GM21723 (cell line): ENCODE data around the gene FBXW11.
A peak's percentile ranks its signal among the peaks of the same experiment; 100 is the strongest.
"Not testable (repeated sequence)": the region's sequence is repeated elsewhere in the genome, so short reads cannot be mapped to it uniquely, and the experiment has no call there.

Experiments
- ATAC-seq: cut with Tn5 transposase; IDR thresholded peaks from one replicate; pipeline ENCODE4 v1.9.1; 2021; ENCODE audit warnings: mild to moderate bottlenecking, moderate library complexity; ENCODE audit not compliant: unreplicated experiment

Gene FBXW11

DNA sequence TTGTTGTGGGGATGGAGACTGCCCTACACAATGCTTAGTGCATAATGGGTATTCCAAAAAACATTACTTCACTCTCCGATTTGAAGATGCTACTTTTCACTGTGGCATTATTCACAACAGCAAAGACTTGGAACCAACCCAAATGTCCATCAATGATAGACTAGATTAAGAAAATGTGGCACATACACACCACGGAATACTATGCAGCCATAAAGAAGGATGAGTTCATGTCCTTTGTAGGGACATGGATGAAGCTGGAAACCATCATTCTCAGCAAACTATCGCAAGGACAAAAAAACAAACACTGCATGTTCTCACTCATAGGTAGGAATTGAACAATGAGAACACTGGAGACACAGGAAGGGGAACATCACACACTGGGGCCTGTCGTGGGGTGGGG is 90.7 kb downstream of the FBXW11 start:
- ATAC-seq: not testable (repeated sequence)

DNA sequence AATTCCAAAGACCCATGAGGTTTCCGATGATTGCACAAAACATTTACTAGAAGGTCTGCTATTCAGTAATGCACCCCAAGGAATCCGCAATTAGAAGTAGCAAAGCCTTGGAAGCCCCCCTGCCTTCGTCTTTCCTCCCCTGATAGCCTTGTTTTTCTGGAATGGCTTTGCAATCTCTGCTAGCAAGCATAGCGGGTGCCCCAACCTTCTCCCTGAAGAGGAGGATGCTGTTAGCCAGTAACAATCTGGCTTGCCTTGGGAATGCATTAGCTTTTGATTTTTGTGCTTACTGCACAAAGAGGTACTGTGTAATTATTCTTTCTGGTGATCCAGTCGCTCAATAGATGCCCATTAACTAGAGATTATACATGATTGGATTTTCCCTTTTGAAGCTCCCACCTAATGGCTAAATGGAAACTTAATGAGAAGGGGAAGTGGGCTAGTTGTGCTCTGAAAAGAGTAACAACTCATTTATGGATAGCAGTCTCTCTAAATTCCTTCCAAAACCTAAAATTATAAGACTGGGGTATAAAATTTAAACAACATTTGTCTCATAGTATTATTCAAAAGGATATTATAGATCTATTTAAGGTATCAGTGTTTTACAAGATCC is 91.6 kb downstream of the FBXW11 start:
- no peak for ATAC-seq

DNA sequence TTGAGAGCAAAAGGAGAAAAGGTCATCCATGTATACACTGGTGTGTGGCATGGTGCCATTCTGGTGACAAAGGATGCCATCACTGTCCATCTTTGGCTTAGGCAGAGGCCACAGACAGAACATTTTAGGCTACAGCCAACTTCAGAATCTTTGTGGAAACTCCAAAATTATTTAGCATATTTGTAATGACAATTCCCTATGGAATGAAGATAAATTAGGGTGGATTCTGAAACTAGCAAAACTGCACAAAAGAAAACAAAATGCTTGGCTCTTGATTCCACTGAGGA is 92.5 kb downstream of the FBXW11 start:
- ATAC-seq: no peak

DNA sequence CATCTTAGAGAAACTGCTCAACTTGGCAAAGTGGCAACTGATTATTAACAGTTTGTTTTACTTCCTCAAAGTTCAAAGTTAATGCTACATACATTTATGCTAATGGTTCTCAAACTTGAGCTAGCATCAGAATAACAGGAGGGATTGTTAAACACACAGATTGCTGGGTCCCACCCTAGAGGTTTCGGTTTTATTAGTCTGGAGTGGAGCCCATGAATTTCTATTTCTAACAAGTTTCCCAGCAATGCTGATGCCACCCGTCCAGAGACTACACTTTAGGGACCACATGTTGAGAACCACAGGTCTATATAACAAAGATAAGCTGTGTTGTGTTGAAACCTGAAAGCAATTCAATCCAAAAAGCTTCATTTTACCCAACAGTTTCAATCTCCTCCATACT is 95.3 kb downstream of the FBXW11 start:
- ATAC-seq: no peak

DNA sequence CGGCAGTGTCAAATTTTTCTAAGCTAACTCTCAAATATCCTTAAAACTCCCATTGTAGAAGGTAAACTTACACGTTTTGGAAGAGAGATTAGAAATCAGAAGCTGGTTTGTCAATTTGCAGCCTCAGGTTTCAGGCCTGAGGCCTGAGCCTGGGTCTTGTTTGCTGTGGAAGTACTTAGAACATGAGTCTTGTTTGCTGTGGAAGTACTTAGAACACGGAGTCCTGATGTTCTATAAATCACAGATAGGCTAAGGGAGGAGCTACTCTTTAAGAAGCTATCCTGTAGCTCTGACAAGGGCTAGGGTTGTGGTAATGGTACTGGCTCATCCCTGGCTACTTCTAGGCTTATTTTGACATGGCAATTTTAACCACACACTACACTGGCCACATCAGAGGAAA is 97.8 kb downstream of the FBXW11 start:
- no peak for ATAC-seq

DNA sequence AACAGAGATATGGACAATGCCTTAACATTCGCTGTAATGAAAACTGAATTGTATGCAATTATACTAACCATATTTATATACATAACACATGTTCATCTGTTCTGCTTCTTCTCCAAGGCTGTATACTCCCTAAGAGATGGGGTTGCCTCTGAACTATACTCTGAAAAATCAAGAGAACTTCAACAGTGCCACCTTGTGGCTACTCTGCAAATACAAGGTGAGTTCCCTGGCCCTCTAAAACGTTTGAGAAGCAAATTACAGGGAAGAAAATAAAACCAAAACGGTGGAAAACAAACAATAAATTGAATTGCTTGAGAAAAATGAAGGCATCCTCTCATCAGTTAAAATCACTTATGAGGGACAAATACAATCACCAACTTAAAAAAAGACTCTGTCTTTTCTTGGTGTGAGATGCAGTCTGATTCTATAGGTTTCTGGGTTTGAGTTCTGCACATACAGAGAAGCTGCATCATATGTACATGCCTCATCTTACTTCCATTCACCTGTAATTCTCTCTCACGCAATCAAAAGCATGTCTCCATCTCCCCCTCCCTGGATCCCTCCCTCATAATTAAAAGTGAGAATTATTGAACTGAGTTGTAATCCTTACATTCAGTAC is 98.6 kb downstream of the FBXW11 start:
- ATAC-seq: peak; percentile 56

DNA sequence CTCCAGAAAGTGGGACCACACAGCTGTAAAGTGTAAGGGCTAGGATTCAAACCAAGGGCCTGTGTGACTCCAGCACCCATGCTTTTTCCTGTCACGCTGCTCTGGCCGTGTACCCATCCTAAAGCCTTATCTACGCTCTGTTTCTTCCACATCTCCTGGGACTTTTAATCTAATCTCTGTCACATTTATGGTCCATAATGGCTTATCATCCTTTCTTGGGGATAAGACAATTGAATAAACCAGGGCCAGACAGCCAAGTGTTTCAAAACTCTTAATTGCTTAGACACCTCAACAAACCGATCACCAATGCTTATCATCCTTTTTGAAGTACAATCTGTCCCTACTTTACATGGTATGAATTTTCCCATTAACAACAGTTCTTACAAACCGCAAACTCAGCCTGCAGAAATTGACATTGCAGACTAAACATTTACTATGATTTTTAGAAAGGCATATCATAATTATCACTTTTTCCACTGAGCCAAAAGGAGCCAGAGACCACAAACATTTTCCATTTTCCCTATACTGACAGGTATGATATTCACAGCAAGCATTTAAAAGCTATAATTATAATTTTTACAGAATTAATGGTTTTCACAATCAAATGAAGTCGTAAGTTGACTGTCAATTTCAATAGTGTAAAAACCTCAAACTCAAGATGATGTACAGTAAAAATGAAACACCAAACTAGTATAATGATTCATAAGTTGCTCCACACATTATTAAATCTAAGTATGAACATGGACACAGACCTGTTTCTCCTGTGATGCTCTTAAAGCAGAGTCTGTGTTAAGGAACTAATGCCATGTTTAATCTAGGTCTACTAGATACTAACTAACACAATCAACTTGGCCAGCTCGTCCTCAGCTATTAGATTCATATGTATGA is 99.5 kb downstream of the FBXW11 start:
- ATAC-seq: no peak

DNA sequence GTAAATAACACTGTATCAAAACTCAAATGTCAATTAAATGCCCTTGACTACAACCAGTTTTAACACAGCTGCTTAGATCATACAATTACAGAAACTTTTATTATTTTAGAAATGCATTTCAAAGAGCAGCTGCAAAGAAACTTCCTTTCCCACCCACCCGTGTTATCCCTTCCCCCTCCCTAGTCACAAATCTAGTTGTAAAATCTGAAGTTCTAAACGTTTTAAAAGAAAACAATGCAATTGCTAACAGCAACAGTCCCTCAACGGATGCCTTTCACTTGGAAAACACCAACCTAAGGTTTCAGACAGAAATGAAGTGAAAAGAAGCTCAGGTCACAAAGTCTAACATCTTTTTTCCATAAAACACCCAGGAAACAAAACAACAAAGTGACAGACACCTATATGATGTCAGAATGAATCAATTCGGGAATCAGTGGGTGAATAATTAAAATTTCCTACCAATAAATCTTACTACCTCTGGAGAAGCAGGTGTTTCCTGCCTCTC is 100.3 kb downstream of the FBXW11 start:
- no peak for ATAC-seq

DNA sequence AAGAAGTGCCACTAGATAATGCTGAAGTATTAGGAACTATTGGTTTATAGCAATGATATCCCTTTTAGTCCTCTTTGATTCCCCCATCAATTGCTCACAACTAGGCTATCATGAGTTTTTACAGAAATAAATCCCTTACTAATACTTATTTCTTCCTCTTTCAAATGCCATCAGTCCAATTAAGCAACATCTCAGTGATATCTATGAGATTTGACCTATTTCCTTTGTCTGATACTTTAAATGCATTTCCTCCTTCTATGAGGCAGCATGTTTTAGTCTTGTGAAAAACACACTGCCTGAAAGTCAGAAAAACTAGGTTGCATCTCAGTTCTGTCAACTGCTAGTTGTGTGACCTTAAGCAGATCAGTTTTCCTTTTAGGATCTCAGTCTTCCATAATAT is 101.6 kb downstream of the FBXW11 start:
- ATAC-seq: no peak

DNA sequence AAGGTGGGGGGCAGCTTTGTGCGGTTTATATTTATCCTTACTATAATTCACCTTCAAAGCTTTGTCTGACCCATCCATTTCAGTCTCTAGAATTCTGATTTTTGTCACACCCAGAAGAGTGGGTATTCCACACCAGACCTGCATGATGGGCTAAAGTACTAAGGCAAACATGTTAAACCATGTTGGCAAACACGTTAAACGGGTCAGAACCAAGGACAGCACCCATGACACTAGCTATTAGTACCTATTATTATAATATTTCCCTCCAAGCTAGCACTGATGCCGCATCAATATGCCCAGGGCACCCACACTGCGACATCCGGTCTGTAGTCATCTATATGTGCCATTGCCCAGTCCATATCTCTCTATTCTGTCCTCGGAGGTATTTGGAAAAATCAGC is 104.7 kb downstream of the FBXW11 start:
- no peak for ATAC-seq

DNA sequence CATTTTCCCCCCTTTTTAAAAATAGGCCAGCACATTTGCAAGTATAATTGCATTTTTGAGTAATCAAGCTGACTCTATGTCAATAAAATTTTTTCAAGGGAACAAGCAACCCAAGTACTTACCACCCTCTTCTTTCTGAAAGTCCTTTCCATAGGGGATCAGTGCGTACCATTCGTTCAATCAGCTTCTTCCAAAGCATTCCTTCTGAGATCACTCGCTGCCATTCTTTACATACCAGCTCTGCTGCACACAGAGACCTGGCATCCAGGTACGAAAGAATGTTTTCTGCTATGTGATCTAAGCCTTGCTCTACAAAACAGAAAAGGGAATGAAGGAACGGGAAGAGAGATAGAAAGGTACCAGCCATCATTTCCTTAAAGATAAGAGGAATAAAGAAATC is 106.6 kb downstream of the FBXW11 start:
- ATAC-seq: no peak

DNA sequence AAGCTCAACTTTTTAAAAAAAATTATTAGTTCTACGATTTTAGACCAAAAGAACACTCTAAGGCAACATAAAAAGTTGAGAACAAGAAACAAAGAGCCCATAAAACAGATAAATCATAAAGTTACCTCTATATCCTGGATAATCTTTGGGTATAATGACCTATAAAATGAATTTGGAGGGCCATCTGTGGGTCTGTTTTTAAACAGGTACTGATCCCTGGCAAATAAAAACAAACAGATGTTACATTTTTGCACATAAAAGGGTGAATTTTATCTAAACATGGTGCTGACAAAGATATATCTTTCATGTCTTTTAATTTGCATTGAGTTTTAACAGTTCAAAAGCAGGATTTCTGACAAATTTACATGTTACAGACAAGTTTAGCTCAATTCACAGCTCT is 107.6 kb downstream of the FBXW11 start:
- ATAC-seq: no peak

DNA sequence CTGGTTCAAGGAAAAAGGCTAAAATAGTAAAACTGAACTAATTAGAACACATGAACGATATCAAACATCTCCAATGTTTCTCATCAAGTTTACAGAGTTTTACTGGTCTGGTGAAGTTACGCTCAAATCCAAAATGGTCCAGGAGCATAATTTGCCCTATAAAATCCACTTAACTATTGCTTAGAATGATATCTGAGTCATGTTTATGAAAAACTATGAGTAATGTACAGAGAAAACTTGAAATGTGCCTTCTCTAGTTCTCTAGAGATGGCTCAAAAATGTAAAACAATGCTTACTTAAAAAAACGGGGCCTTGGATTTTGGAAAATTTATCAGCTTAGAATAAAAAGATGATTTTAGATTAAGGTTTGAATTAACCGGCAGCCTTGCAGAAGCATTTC is 108.1 kb downstream of the FBXW11 start:
- no peak for ATAC-seq

DNA sequence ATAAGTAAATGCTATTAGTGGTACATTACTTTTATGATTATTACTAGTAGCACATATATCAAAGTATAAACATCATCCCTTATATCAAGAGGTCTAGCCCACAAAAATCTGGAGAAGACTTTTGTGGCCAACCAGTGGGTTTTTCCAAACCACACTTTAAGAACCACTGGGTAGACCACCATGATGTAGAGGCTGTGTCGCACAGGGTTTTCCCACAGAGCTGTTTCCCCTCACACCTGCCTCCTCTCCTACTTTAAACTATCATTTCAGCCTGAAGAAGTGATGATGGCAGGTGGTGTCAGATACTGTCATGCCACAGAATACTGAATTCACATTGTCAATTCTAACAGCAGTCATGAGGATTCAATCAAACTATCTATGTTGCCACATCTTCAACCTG is 109.2 kb downstream of the FBXW11 start:
- ATAC-seq: no peak

DNA sequence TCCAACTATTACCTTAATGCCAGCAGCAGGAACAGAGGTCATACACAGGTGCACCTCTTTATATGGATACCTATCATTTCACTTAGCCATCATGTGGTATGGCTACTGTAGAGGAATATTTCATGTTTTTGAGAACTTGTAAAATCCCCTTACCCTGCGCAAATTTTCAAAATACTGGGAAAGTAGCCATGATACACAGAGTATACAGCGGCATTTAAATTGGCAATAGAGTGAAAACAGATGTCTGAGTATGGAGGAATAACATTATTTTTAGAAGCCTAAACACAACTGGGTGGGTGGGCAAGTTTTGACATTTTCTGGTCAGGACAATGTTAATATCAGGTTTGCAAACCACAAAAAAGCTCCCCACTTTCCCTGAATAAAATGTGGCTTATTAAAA is 111.4 kb downstream of the FBXW11 start:
- ATAC-seq: no peak

DNA sequence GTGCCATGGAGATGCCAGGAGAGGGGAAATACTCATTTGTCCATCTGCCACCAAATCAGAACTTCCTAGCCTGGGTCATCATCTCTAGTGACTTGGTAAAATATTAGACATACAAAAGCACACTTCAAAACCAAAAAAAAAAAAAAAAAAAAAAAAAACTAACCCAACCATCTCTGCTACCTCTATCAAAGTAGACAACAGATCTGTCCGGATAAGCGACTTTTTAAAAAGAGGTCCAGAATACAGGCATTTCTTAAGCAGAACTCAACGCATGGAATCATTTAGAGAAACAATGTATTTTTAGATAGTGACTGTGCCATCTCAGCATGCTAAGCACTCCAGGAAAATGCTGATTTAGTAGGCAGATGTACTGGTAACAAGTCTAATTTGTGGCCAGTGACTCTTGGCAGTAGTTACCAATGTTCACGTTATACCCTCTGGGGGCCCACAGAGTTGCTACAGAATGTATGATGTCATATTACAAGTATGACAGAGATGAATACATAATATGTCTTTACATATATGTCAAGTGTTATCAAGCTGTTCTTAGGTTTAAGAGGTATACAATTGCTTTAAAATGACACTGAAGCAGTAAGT is 113.0 kb downstream of the FBXW11 start:
- ATAC-seq: no peak

DNA sequence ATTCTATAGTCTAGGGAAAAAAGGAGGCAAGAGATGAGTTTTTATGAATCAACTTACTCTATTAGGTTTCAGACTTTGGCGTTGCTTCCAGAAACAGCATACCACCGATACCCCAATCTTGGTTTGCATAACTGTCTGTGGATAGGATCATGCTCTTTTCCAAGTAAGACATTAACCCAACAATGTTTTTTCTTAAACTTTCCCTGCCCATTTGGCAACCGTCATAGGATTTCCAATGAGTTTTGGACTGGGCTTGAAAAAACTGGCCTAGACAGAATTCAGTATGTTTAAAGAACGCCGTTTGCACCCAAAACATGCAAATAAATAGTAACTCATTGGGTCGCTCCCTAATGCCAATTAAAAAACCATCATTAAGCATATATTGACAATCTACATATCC is 114.8 kb downstream of the FBXW11 start:
- no peak for ATAC-seq

DNA sequence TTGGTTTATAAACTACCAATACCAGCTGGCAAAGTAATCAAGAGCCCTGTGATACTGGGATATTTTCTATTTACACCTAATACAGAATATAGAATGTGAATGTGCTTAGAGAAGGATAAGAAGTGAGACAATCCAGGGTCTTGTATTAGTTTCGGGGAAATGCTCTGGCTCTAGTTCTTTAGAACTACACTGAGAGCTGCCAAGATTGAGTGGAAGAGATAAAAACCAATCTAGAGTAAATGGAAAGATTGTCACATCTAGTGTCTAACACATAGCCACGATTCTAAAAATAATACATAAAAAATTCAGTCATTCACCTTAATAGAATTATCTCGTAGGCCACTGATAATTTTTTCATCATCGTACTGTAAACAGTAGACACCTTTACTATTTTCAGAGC is 115.3 kb downstream of the FBXW11 start:
- ATAC-seq: no peak

DNA sequence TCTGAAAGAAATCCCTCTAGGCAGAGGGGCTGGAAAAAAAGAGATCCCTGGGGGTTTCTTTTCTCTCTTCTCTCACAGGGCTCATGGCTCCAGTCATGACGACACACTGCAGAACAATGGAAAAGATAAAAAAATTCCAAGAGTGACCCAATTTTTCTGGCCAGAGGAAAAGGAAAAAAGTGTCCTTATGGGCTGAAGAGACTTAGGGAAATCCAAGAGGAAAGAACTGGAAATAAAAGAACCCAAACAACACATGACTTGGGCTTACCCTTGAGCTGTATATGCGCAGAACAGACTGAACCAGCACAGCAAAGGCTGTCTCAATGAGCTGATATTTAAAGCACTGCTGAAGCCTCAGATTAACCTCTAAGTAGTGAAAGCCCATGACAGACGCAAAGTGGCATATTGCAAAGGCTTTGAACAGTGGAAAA is 118.4 kb downstream of the FBXW11 start:
- no peak for ATAC-seq

DNA sequence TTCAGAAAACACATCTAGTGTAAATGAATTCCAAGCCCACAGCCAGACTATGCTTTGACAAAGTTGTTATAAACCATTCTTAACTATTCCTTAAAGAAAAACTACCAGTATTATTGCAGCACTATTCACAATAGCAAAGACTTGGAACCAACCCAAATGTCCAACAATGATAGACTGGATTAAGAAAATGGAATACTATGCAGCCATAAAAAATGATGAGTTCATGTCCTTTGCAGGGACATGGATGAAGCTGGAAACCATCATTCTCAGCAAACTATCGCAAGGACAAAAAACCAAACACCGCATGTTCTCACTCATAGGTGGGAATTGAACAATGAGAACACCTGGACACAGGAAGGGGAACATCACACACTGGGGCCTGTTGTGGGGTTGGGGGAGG is 120.4 kb downstream of the FBXW11 start:
- not testable (repeated sequence) for ATAC-seq

DNA sequence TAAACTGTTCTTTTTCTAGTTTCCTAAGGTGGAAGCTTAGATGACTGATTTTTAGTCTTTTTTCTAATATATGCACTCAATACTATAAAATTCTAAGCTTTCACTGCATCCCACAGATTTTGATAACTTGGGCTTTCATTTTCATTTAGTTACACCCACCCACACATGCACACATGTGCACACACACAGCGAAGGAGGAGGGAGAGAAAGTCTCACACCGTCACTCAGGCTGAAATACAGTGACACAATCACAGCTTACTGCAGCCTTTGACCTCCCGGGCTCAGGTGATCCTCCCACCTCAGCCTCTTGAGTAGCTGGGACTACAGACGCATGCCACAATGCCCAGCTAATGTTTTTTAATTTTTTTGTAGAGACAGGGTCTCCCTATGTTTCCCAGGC is 124.3 kb downstream of the FBXW11 start:
- ATAC-seq: no peak

DNA sequence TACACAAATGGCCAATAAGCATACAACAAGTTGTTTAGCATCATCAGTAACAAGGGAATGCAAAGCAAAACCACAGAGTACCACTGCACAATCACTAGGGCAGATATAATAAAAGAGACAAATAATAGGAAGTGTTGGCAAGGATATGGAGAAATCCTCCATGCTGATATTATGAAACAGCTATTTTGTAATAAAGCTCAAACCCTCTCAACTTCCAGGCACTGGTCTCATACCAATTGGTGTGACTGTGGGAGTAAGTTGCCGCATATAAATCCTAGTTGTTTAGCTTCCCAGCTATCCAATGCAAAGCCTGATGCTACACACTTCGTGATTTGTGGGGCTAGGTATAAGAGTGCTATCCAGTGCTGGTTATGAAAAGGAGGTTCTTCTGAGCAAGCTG is 132.2 kb downstream of the FBXW11 start:
- ATAC-seq: no peak
